Neuronal stem cell (in vitro differentiated cells): ENCODE measurements around the gene RNU6-8.

ENCODE experiments used
- DNase-seq: peaks from one replicate; pipeline ENCODE4 v3.0.0-alpha.2; 2013; ENCODE audit warnings: low spot score
- H2AFZ ChIP-seq: one replicate; pipeline ENCODE4 v1.6.1; 2013; ENCODE audit warnings: mild to moderate bottlenecking, low read length, inconsistent platforms
- H2AK5ac ChIP-seq: 2 replicates; pipeline ENCODE4 v1.6.1; 2013; ENCODE audit warnings: low read depth, mild to moderate bottlenecking, inconsistent platforms, low read length, moderate library complexity, mixed read lengths
- H2BK120ac ChIP-seq: 2 replicates; pipeline ENCODE4 v1.6.1; 2013; ENCODE audit warnings: low read depth, mild to moderate bottlenecking, inconsistent platforms, low read length, moderate library complexity, mixed read lengths
- H2BK12ac ChIP-seq: one replicate; pipeline ENCODE4 v1.6.1; 2013; ENCODE audit warnings: low read length, inconsistent platforms
- H2BK15ac ChIP-seq: 2 replicates; pipeline ENCODE4 v1.6.1; 2013; ENCODE audit warnings: mild to moderate bottlenecking, low read length, inconsistent platforms, mixed read lengths
- H2BK5ac ChIP-seq: one replicate; pipeline ENCODE4 v1.6.1; 2013; ENCODE audit warnings: inconsistent platforms, mild to moderate bottlenecking, low read length, moderate library complexity
- H3K14ac ChIP-seq: one replicate; pipeline ENCODE4 v1.6.1; 2013; ENCODE audit warnings: low read length, inconsistent platforms
- H3K18ac ChIP-seq: 2 replicates; pipeline ENCODE4 v1.6.1; 2013; ENCODE audit warnings: low read length, inconsistent platforms
- H3K23ac ChIP-seq: 2 replicates; pipeline ENCODE4 v1.6.1; 2013; ENCODE audit warnings: low read depth, mild to moderate bottlenecking, mixed read lengths, low read length, inconsistent platforms; ENCODE audit not compliant: poor library complexity
- H3K27ac ChIP-seq: replicated peaks from 3 replicates; pipeline ENCODE4 v1.5.1; 2013; ENCODE audit warnings: low read length, inconsistent platforms
- H3K27me3 ChIP-seq, 3 experiments: 2 replicates each; pipeline ENCODE4 v1.6.1; 2013; ENCODE audit warnings: low read length in 3 of 3, mild to moderate bottlenecking in 2 of 3, inconsistent platforms in 1 of 3, low read depth in 1 of 3, mixed read lengths in 1 of 3, moderate library complexity in 1 of 3; ENCODE audit not compliant: control insufficient read depth in 3 of 3, insufficient read depth in 3 of 3
- H3K36me3 ChIP-seq, 2 donors: replicated peaks in 1 of 2; 2 replicates each; pipeline ENCODE4 v1.6.1; 2013; ENCODE audit warnings: low read length in 2 of 2; ENCODE audit not compliant: control insufficient read depth in 2 of 2, insufficient read depth in 2 of 2
- H3K4ac ChIP-seq: 2 replicates; pipeline ENCODE4 v1.6.1; 2013; ENCODE audit warnings: inconsistent platforms, mild to moderate bottlenecking, low read length, moderate library complexity
- H3K4me1 ChIP-seq, 2 donors: 1 replicate in 1 of 2; 2 replicates in 1 of 2; pipeline ENCODE4 v1.6.1; 2013; ENCODE audit warnings: low read length in 2 of 2, low read depth in 1 of 2; ENCODE audit not compliant: control insufficient read depth in 2 of 2, insufficient read depth in 1 of 2
- H3K4me2 ChIP-seq: one replicate; pipeline ENCODE4 v1.6.1; 2013; ENCODE audit warnings: mild to moderate bottlenecking, low read length, inconsistent platforms; ENCODE audit not compliant: insufficient read depth, poor library complexity, severe bottlenecking
- H3K4me3 ChIP-seq, 2 donors: 2 replicates each; pipeline ENCODE4 v1.5.1; 2013; ENCODE audit warnings: low read length in 2 of 2, mild to moderate bottlenecking in 2 of 2, inconsistent platforms in 1 of 2, moderate library complexity in 1 of 2
- H3K79me1 ChIP-seq: one replicate; pipeline ENCODE4 v1.6.1; 2013; ENCODE audit warnings: low read depth, mild to moderate bottlenecking, inconsistent platforms, low read length, moderate library complexity
- H3K9ac ChIP-seq: one replicate; pipeline ENCODE4 v1.6.1; 2013; ENCODE audit warnings: mild to moderate bottlenecking, low read depth, low read length, inconsistent platforms; ENCODE audit not compliant: poor library complexity
- H3K9me3 ChIP-seq, 2 donors: replicated peaks in 1 of 2; 2 replicates each; pipeline versions ENCODE3 to v1.6.1; 2013; ENCODE audit warnings: low read length in 2 of 2, mild to moderate bottlenecking in 2 of 2, inconsistent platforms in 1 of 2, low read depth in 1 of 2, mixed read lengths in 1 of 2, moderate library complexity in 1 of 2; ENCODE audit not compliant: control insufficient read depth in 2 of 2, insufficient read depth in 1 of 2
- H4K8ac ChIP-seq: one replicate; pipeline ENCODE4 v1.6.1; 2013; ENCODE audit warnings: low read depth, mild to moderate bottlenecking, inconsistent platforms, low read length, moderate library complexity
- H4K91ac ChIP-seq: one replicate; pipeline ENCODE4 v1.6.1; 2013; ENCODE audit warnings: low read length, low read depth, mild to moderate bottlenecking, inconsistent platforms; ENCODE audit not compliant: poor library complexity
- WGBS, 2 donors: extraction: QIAGEN DNeasy Blood & Tissue Kit; methylation state at CpG; one replicate each; pipeline ENCODE4 v1.1.7; 2013; ENCODE audit warnings: missing lambda C conversion rate in 2 of 2, mixed read lengths in 1 of 2; ENCODE audit not compliant: insufficient read length in 2 of 2, insufficient replicate concordance in 1 of 2; ENCODE audit errors: extremely low coverage in 2 of 2; 5-methylcytosine and 5-hydroxymethylcytosine counted together

Gene RNU6-8

GRCh38 chr14:32200368-32201192 lies 2.5 kb downstream of the RNU6-8 start:
- no peak overlapping the region for H4K91ac ChIP-seq
- H4K8ac ChIP-seq = no peak overlapping the region
- peak overlapping the region; percentile 99 for H2AFZ ChIP-seq
- H3K4me2 ChIP-seq = peak overlapping the region; percentile 88
- H2BK120ac ChIP-seq = no peak overlapping the region
- H2AK5ac ChIP-seq = no peak overlapping the region
- no peaks in the 10 kb centered on the region for H3K4me1 ChIP-seq
- H3K4me3 ChIP-seq = peak overlapping the region; percentile 88 to 95
- no peaks in the 10 kb centered on the region for H3K9me3 ChIP-seq
- H3K79me1 ChIP-seq = no peaks in the 10 kb centered on the region
- H3K14ac ChIP-seq = no peak overlapping the region
- H2BK12ac ChIP-seq = no peak overlapping the region
- H3K27me3 ChIP-seq = peaks cover 0 to 22% (median 0%) of the 10 kb centered on the region in 3 experiments
- no peak overlapping the region for H3K4ac ChIP-seq
- H3K36me3 ChIP-seq = no peaks in the 10 kb centered on the region
- no peak overlapping the region for H2BK5ac ChIP-seq
- no peak overlapping the region for H3K9ac ChIP-seq
- H3K27ac ChIP-seq = no peak overlapping the region
- no CpG with 5 or more reads among the region's 14 CpGs for WGBS, 2 donors
- H2BK15ac ChIP-seq = no peak overlapping the region
- no peak for DNase-seq
- H3K18ac ChIP-seq = no peak overlapping the region
- H3K23ac ChIP-seq = no peak overlapping the region

DNA sequence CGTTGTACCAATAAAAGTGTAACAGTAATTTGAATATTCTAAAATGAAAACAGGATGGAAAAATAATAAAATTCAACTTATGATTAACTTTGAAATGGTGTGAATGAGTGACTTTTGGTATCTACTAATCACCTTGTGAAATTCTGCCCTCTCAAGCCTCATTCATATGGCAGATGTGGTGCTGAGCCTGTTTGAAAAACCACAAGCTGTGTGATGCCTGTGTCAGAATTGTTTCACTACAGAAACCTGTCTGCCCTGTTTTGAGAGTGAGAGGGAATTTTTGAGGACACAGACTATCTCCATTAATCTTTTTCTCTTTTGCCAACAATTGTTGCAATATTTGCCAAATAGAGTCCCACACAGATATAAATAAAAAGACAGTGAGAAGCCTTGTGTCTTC lies 5.2 kb downstream of the RNU6-8 start:
- H2BK5ac ChIP-seq = no peak overlapping the region
- no CpG with 5 or more reads among the region's 1 CpG for WGBS, 2 donors
- H3K27me3 ChIP-seq = peaks cover 0 to 9% (median 0%) of the 10 kb centered on the region in 3 experiments
- H3K4me3 ChIP-seq = no peak overlapping the region
- no peak overlapping the region for H3K23ac ChIP-seq
- H3K36me3 ChIP-seq = no peaks in the 10 kb centered on the region
- H3K9me3 ChIP-seq = no peaks in the 10 kb centered on the region
- H2BK15ac ChIP-seq = no peak overlapping the region
- no peak overlapping the region for H2BK12ac ChIP-seq
- H2BK120ac ChIP-seq = no peak overlapping the region
- H2AFZ ChIP-seq = no peak overlapping the region
- no peak overlapping the region for H4K8ac ChIP-seq
- H3K4me1 ChIP-seq = no peaks in the 10 kb centered on the region
- no peak overlapping the region for H3K18ac ChIP-seq
- H2AK5ac ChIP-seq = no peak overlapping the region
- no peak overlapping the region for H3K14ac ChIP-seq
- no peak overlapping the region for H3K4ac ChIP-seq
- no peak overlapping the region for H4K91ac ChIP-seq
- H3K4me2 ChIP-seq = no peak overlapping the region
- no peak overlapping the region for H3K27ac ChIP-seq
- H3K79me1 ChIP-seq = no peaks in the 10 kb centered on the region
- no peak overlapping the region for H3K9ac ChIP-seq
- no peak for DNase-seq

GRCh38 chr14:32195636-32196035 lies 7.4 kb downstream of the RNU6-8 start:
- no peak overlapping the region for H3K23ac ChIP-seq
- H3K4me2 ChIP-seq = no peak overlapping the region
- H3K4me1 ChIP-seq = no peaks in the 10 kb centered on the region
- H3K4me3 ChIP-seq = no peak overlapping the region
- no CpG with 5 or more reads among the region's 1 CpG for WGBS, 2 donors
- no peak overlapping the region for H3K18ac ChIP-seq
- no peak overlapping the region for H3K14ac ChIP-seq
- no peak overlapping the region for H4K91ac ChIP-seq
- no peaks in the 10 kb centered on the region for H3K36me3 ChIP-seq
- H2BK12ac ChIP-seq = no peak overlapping the region
- no peak for DNase-seq
- H3K27ac ChIP-seq = no peak overlapping the region
- no peak overlapping the region for H3K4ac ChIP-seq
- H4K8ac ChIP-seq = no peak overlapping the region
- H2AK5ac ChIP-seq = no peak overlapping the region
- H2BK5ac ChIP-seq = no peak overlapping the region
- H3K9ac ChIP-seq = no peak overlapping the region
- peaks cover 0 to 5% (median 0%) of the 10 kb centered on the region in 3 experiments for H3K27me3 ChIP-seq
- no peak overlapping the region for H2BK120ac ChIP-seq
- no peak overlapping the region for H2AFZ ChIP-seq
- H3K79me1 ChIP-seq = no peaks in the 10 kb centered on the region
- H3K9me3 ChIP-seq = no peaks in the 10 kb centered on the region
- H2BK15ac ChIP-seq = no peak overlapping the region

DNA sequence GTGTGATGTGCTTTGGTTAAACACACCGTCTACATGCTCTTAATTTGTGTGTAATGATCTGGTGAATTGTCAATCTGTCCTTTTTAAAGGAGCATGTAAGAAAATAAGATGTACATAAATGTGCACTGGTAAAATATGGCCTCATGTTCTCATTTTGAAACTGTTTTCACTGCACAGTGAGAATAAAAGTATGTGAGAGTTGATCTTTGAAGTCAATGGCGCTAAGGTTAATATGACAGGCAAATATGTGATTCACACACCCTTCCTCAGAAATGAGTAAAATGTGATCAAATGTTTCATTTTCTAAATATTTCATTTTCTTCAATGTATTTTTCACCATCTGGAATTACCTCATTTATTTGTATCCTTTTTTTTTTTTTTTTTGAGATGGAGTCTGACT lies 9.5 kb downstream of the RNU6-8 start:
- Histone ChIP-seq H3K4me3 (no peak overlapping the region), H3K4ac (no peak overlapping the region), H3K14ac (no peak overlapping the region), H3K27me3 (peaks cover 0 to 3% (median 0%) of the 10 kb centered on the region in 3 experiments), H3K9ac (no peak overlapping the region), H3K9me3 (no peaks in the 10 kb centered on the region), H3K4me1 (no peaks in the 10 kb centered on the region), H3K36me3 (no peaks in the 10 kb centered on the region), H2AFZ (no peak overlapping the region), H2AK5ac (no peak overlapping the region), H3K18ac (no peak overlapping the region), H4K8ac (no peak overlapping the region), H3K79me1 (no peaks in the 10 kb centered on the region), H4K91ac (no peak overlapping the region), H2BK5ac (no peak overlapping the region), H2BK12ac (no peak overlapping the region), H3K23ac (no peak overlapping the region), H2BK120ac (no peak overlapping the region), H3K4me2 (no peak overlapping the region), H3K27ac (no peak overlapping the region), H2BK15ac (no peak overlapping the region)
- WGBS, 2 donors = no CpG with 5 or more reads among the region's 2 CpGs
- DNase-seq = no peak
